ENCODE results near the gene R3HCC1L. TPM values are rescaled to one million over a fixed set of nuclear protein-coding genes. Genes with fewer than 3 reads are reported as not detected.

R3HCC1L gene
- polyA plus RNA-seq, 3 donors = 20.2 to 20.6 (median 20.4) TPM

Other genes with a start within 250 kb of the R3HCC1L start
- gene CRTAC1, start 104.0 kb upstream of the R3HCC1L start, polyA plus RNA-seq (ENCODE audit: insufficient read length in 3 of 3) = 10 to 100 TPM; 15.1 to 31.6 (median 22.0) TPM
- 1 to 10 TPM; 3.3 to 4.3 (median 4.0) TPM for gene LOXL4, start 133.5 kb downstream of the R3HCC1L start, polyA plus RNA-seq (ENCODE audit: insufficient read length in 3 of 3)

Measured in renal cortex interstitium (tissue), 3 donors.